Effector memory CD4-positive, alpha-beta T cell (primary cell): ENCODE measurements around the gene DNAJB4.
"Not testable (repeated sequence)": the region's sequence is repeated elsewhere in the genome, so short reads cannot be mapped to it uniquely, and the experiment has no call there.

Experiments used
- DNase-seq, 3 donors: peaks; one replicate each; pipeline ENCODE4 v3.0.0-alpha.2; 2020
- H3K27ac ChIP-seq: 2 replicates; pipeline ENCODE4 v1.7.0; 2013; ENCODE audit warnings: mild to moderate bottlenecking, low read length, moderate library complexity; ENCODE audit not compliant: insufficient read depth, poor library complexity, severe bottlenecking
- H3K27me3 ChIP-seq: replicated peaks from 2 replicates; pipeline ENCODE4 v1.7.0; 2013; ENCODE audit warnings: mild to moderate bottlenecking, low read length; ENCODE audit not compliant: insufficient read depth, control insufficient read depth, poor library complexity, severe bottlenecking
- H3K36me3 ChIP-seq: 2 replicates; pipeline ENCODE4 v1.7.0; 2013; ENCODE audit warnings: mild to moderate bottlenecking, low read length, moderate library complexity; ENCODE audit not compliant: control insufficient read depth, insufficient read depth
- H3K4me1 ChIP-seq: 2 replicates; pipeline ENCODE4 v1.7.0; 2013; ENCODE audit warnings: low read length, mild to moderate bottlenecking; ENCODE audit not compliant: control insufficient read depth, insufficient read depth, poor library complexity, severe bottlenecking
- H3K4me3 ChIP-seq: 2 replicates; pipeline ENCODE4 v1.7.0; 2013; ENCODE audit warnings: low read length, low read depth, mild to moderate bottlenecking; ENCODE audit not compliant: insufficient read depth, poor library complexity, severe bottlenecking
- H3K9me3 ChIP-seq: 2 replicates; pipeline ENCODE4 v1.7.0; 2013; ENCODE audit warnings: mild to moderate bottlenecking, low read length, moderate library complexity; ENCODE audit not compliant: control insufficient read depth

DNAJB4 gene

GRCh38 chr1:78005755-78006154 is 1.0 kb downstream of the DNAJB4 start:
- Histone ChIP-seq H3K27ac (no peak overlapping the region), H3K4me1 (no peaks in the 10 kb centered on the region), H3K36me3 (no peaks in the 10 kb centered on the region), H3K9me3 (no peaks in the 10 kb centered on the region), H3K27me3 (no peaks in the 10 kb centered on the region), H3K4me3 (peak overlapping the region; percentile 68)
- no peak for DNase-seq

- H3K36me3 ChIP-seq: no peaks in the 10 kb centered on the region
- no peak overlapping the region for H3K4me3 ChIP-seq
- no peaks in the 10 kb centered on the region for H3K4me1 ChIP-seq
- no peaks in the 10 kb centered on the region for H3K9me3 ChIP-seq
- no peak overlapping the region for H3K27ac ChIP-seq
- H3K27me3 ChIP-seq: no peaks in the 10 kb centered on the region
- no peak for DNase-seq
Observed at GRCh38 chr1:78006521-78006920, 1.8 kb downstream of the DNAJB4 start.

- no peaks in the 10 kb centered on the region for H3K4me1 ChIP-seq
- H3K27ac ChIP-seq: no peak overlapping the region
- DNase-seq: no peak
- no peak overlapping the region for H3K4me3 ChIP-seq
- H3K36me3 ChIP-seq: no peaks in the 10 kb centered on the region
- no peaks in the 10 kb centered on the region for H3K27me3 ChIP-seq
- H3K9me3 ChIP-seq: no peaks in the 10 kb centered on the region
Observed at GRCh38 chr1:78007677-78008341, 3.1 kb downstream of the DNAJB4 start.

GRCh38 chr1:78009276-78009675 is 4.5 kb downstream of the DNAJB4 start:
- H3K4me3 ChIP-seq: no peak overlapping the region
- no peaks in the 10 kb centered on the region for H3K27me3 ChIP-seq
- DNase-seq: no peak
- no peak overlapping the region for H3K27ac ChIP-seq
- no peaks in the 10 kb centered on the region for H3K4me1 ChIP-seq
- no peaks in the 10 kb centered on the region for H3K36me3 ChIP-seq
- no peaks in the 10 kb centered on the region for H3K9me3 ChIP-seq

- Histone ChIP-seq H3K27ac (no peak overlapping the region), H3K4me3 (no peak overlapping the region)
- no peak for DNase-seq
Observed at GRCh38 chr1:78009836-78010235, 5.1 kb downstream of the DNAJB4 start.

GRCh38 chr1:78011050-78011449 is 6.3 kb downstream of the DNAJB4 start:
- Histone ChIP-seq H3K27me3 (no peaks in the 10 kb centered on the region), H3K27ac (no peak overlapping the region), H3K4me1 (no peaks in the 10 kb centered on the region), H3K36me3 (no peaks in the 10 kb centered on the region), H3K4me3 (no peak overlapping the region), H3K9me3 (no peaks in the 10 kb centered on the region)
- DNase-seq: no peak

More at GRCh38 chr1:78009836-78010235, 5.1 kb downstream of the DNAJB4 start:
- H3K36me3 ChIP-seq: no peaks in the 10 kb centered on the region
- no peaks in the 10 kb centered on the region for H3K27me3 ChIP-seq
- H3K4me1 ChIP-seq: no peaks in the 10 kb centered on the region
- H3K9me3 ChIP-seq: no peaks in the 10 kb centered on the region

- H3K36me3 ChIP-seq: no peaks in the 10 kb centered on the region
- no peaks in the 10 kb centered on the region for H3K9me3 ChIP-seq
- H3K4me3 ChIP-seq: no peak overlapping the region
- H3K4me1 ChIP-seq: no peaks in the 10 kb centered on the region
- DNase-seq: no peak
- no peaks in the 10 kb centered on the region for H3K27me3 ChIP-seq
- H3K27ac ChIP-seq: no peak overlapping the region
Observed at GRCh38 chr1:78015148-78015547, 10.4 kb downstream of the DNAJB4 start.

- Histone ChIP-seq H3K36me3 (no peaks in the 10 kb centered on the region), H3K9me3 (no peaks in the 10 kb centered on the region), H3K27ac (no peak overlapping the region), H3K27me3 (peaks cover 4% of the 10 kb centered on the region), H3K4me1 (no peaks in the 10 kb centered on the region), H3K4me3 (no peak overlapping the region)
- no peak for DNase-seq
Observed at GRCh38 chr1:78019024-78019423, 14.3 kb downstream of the DNAJB4 start.

- not testable (repeated sequence) for H3K9me3 ChIP-seq, H3K27ac ChIP-seq, DNase-seq, H3K4me1 ChIP-seq, H3K27me3 ChIP-seq, H3K4me3 ChIP-seq, H3K36me3 ChIP-seq
Observed at GRCh38 chr1:78021134-78021533, 16.4 kb downstream of the DNAJB4 start.

- no peak overlapping the region for H3K27ac ChIP-seq
- H3K9me3 ChIP-seq: no peaks in the 10 kb centered on the region
- H3K4me3 ChIP-seq: no peak overlapping the region
- H3K36me3 ChIP-seq: no peaks in the 10 kb centered on the region
- H3K27me3 ChIP-seq: no peaks in the 10 kb centered on the region
- H3K4me1 ChIP-seq: no peaks in the 10 kb centered on the region
- DNase-seq: no peak
Observed at GRCh38 chr1:78029793-78030192, 25.1 kb downstream of the DNAJB4 start.
